Chondrocyte (in vitro differentiated cells): Measurements from ENCODE around the gene ZIK1. TPM values are rescaled to one million over a fixed set of nuclear protein-coding genes. Genes with fewer than 3 reads are reported as not detected.

ENCODE experiments used
- total RNA-seq: library from RNA; stranded (reverse); gene quantifications from 3 replicates; pipeline ENCODE4 v1.2.1, GENCODE V29; 2021

Gene ZIK1
- total RNA-seq, 1 donor from 2014 or later, result 5.5 TPM

Other genes with a start within 250 kb of the ZIK1 start
- 7.5 to 9.6 TPM (median 8.0 TPM) in 3 replicates for gene ZNF304, start 232.9 kb upstream of the ZIK1 start, total RNA-seq
- gene TRAPPC2B, start 220.6 kb upstream of the ZIK1 start, total RNA-seq, result 9.9 to 12.1 TPM (median 10.7 TPM) in 3 replicates
- gene ZNF547, start 220.6 kb upstream of the ZIK1 start, total RNA-seq, result 2.4 to 7.1 TPM (median 2.9 TPM) in 3 replicates
- gene ZNF548, start 194.3 kb upstream of the ZIK1 start, total RNA-seq, result 15.1 to 22.2 TPM (median 15.6 TPM) in 3 replicates
- 6.1 to 12.3 TPM (median 6.9 TPM) in 3 replicates for gene ZNF17, start 173.0 kb upstream of the ZIK1 start, total RNA-seq
- 7.8 to 10.3 TPM (median 8.1 TPM) in 3 replicates for gene ZNF749, start 148.8 kb upstream of the ZIK1 start, total RNA-seq
- gene VN1R1, start 127.0 kb upstream of the ZIK1 start, total RNA-seq, result 0.26 to 0.97 TPM (median 0.75 TPM) in 3 replicates
- 6.0 to 12.8 TPM (median 7.0 TPM) in 3 replicates for gene ZNF772, start 106.6 kb upstream of the ZIK1 start, total RNA-seq
- 11.6 to 15.5 TPM (median 13.2 TPM) in 3 replicates for gene ZNF419, start 96.4 kb upstream of the ZIK1 start, total RNA-seq
- gene ZNF773, start 84.2 kb upstream of the ZIK1 start, total RNA-seq, result 8.7 to 10.1 TPM (median 9.0 TPM) in 3 replicates
- 6.8 to 7.4 TPM (median 7.1 TPM) in 3 replicates for gene ZNF549, start 56.8 kb upstream of the ZIK1 start, total RNA-seq
- gene ZNF550, start 24.3 kb upstream of the ZIK1 start, total RNA-seq, result 6.9 to 11.3 TPM (median 8.6 TPM) in 3 replicates
- gene ZNF416, start 5.2 kb upstream of the ZIK1 start, total RNA-seq, result 5.4 to 7.7 TPM (median 6.0 TPM) in 3 replicates
- 1.4 to 3.4 TPM (median 2.2 TPM) in 3 replicates for gene ZNF530, start 15.7 kb downstream of the ZIK1 start, total RNA-seq
- 16.9 to 19.8 TPM (median 19.3 TPM) in 3 replicates for gene ZNF134, start 30.1 kb downstream of the ZIK1 start, total RNA-seq
- 11.0 to 13.1 TPM (median 12.6 TPM) in 3 replicates for gene ZNF211, start 49.0 kb downstream of the ZIK1 start, total RNA-seq
- gene ZSCAN4, start 84.8 kb downstream of the ZIK1 start, total RNA-seq, result not detected in 3 replicates
- 4.0 to 5.8 TPM (median 5.5 TPM) in 3 replicates for gene ZNF551, start 97.8 kb downstream of the ZIK1 start, total RNA-seq
- 15.7 to 16.3 TPM (median 15.7 TPM) in 3 replicates for gene ZNF154, start 125.1 kb downstream of the ZIK1 start, total RNA-seq
- 6.3 to 7.2 TPM (median 7.0 TPM) in 3 replicates for gene ZNF671, start 143.5 kb downstream of the ZIK1 start, total RNA-seq
- 13.2 to 18.9 TPM (median 14.7 TPM) in 3 replicates for gene ZNF776, start 162.7 kb downstream of the ZIK1 start, total RNA-seq
- 9.8 to 14.7 TPM (median 10.7 TPM) in 3 replicates for gene ZNF586, start 185.5 kb downstream of the ZIK1 start, total RNA-seq
- gene ZNF552, start 230.8 kb downstream of the ZIK1 start, total RNA-seq, result 3.6 to 5.5 TPM (median 3.7 TPM) in 3 replicates
- 6.9 to 14.5 TPM (median 8.0 TPM) in 3 replicates for gene ZNF587B, start 246.2 kb downstream of the ZIK1 start, total RNA-seq